Neural progenitor cell (in vitro differentiated cells): Measurements from ENCODE around the gene MAK. TPM values are rescaled to one million over a fixed set of nuclear protein-coding genes. Genes with fewer than 3 reads are reported as not detected.

Experiments
- DNase-seq: peaks from one replicate; pipeline ENCODE4 v3.0.0-alpha.2; 2016; ENCODE audit warnings: low spot score
- H2AFZ ChIP-seq: fragments of 200-600 bp; sonication (generic); replicated peaks from 2 replicates; pipeline ENCODE4 v1.6.1; 2016; ENCODE audit warnings: antibody characterized with exemption
- H3F3A ChIP-seq: fragments of 200-600 bp; sonication (generic); 2 replicates; pipeline ENCODE4 v1.6.1; 2016; ENCODE audit warnings: antibody characterized with exemption, low read depth
- H3K27ac ChIP-seq: fragments of 200-600 bp; sonication (generic); 2 replicates; pipeline ENCODE4 v1.5.1; 2016; ENCODE audit warnings: mild to moderate bottlenecking
- H3K27me3 ChIP-seq: fragments of 200-600 bp; sonication (generic); 2 replicates; pipeline ENCODE4 v1.6.1; 2016; ENCODE audit warnings: mild to moderate bottlenecking, moderate library complexity
- H3K36me3 ChIP-seq: fragments of 200-600 bp; sonication (generic); 2 replicates; pipeline ENCODE4 v1.5.1; 2016
- H3K4me1 ChIP-seq: fragments of 200-600 bp; sonication (generic); 2 replicates; pipeline ENCODE4 v1.6.1; 2016; ENCODE audit warnings: mixed run types
- H3K4me2 ChIP-seq: fragments of 200-600 bp; sonication (generic); 2 replicates; pipeline ENCODE4 v1.6.1; 2016
- H3K4me3 ChIP-seq: fragments of 200-600 bp; sonication (generic); 2 replicates; pipeline ENCODE4 v1.5.1; 2016
- H3K79me2 ChIP-seq: fragments of 200-600 bp; sonication (generic); 2 replicates; pipeline ENCODE4 v1.6.1; 2016; ENCODE audit warnings: low read depth
- H3K9ac ChIP-seq: fragments of 200-600 bp; sonication (generic); 2 replicates; pipeline ENCODE4 v1.6.1; 2016
- H3K9me3 ChIP-seq: fragments of 200-600 bp; sonication (generic); 2 replicates; pipeline ENCODE4 v1.5.1; 2016; ENCODE audit warnings: low read depth
- H4K20me1 ChIP-seq: fragments of 200-600 bp; sonication (generic); 2 replicates; pipeline ENCODE4 v1.6.1; 2016; ENCODE audit warnings: low read depth
- H3K27ac Mint-ChIP-seq: 3 replicates; pipeline ENCODE4 v1.8.0; 2021; ENCODE audit warnings: mixed read lengths
- H3K27me3 Mint-ChIP-seq: 2 replicates; pipeline ENCODE4 v1.8.0; 2022; ENCODE audit warnings: low read depth, mild to moderate bottlenecking, inconsistent platforms, moderate library complexity, mixed read lengths; ENCODE audit not compliant: insufficient read depth
- H3K36me3 Mint-ChIP-seq: 3 replicates; pipeline ENCODE4 v1.8.0; 2021; ENCODE audit warnings: mixed read lengths
- H3K4me1 Mint-ChIP-seq: 3 replicates; pipeline ENCODE4 v1.8.0; 2021; ENCODE audit warnings: mixed read lengths
- H3K4me3 Mint-ChIP-seq: 3 replicates; pipeline ENCODE4 v1.8.0; 2021; ENCODE audit warnings: mild to moderate bottlenecking, moderate library complexity, mixed read lengths
- H3K9me3 Mint-ChIP-seq: 3 replicates; pipeline ENCODE4 v1.8.0; 2020; ENCODE audit warnings: mixed read lengths
- EZH2 ChIP-seq: fragments of 200-600 bp; sonication (generic); IDR thresholded peaks from 2 replicates; pipeline ENCODE4 v1.6.1; 2017; ENCODE audit warnings: antibody characterized with exemption, mild to moderate bottlenecking, moderate library complexity
- EZH2phosphoT487 ChIP-seq: fragments of 200-600 bp; sonication (generic); IDR thresholded peaks from 2 replicates; pipeline ENCODE4 v1.6.1; 2017; ENCODE audit warnings: antibody characterized with exemption
- total RNA-seq: library from RNA; depleted of rRNA; stranded (reverse); fragments of >200 nt; gene quantifications from 2 replicates; pipeline ENCODE4 v1.2.3, GENCODE V29; 2015; ENCODE audit warnings: low replicate concordance
- TF ChIP-seq, protein P1 (sequence below): fragments of 200-600 bp; sonication (generic); IDR thresholded peaks from 2 replicates; pipeline ENCODE4 v1.5.1; 2017; ENCODE audit warnings: antibody characterized with exemption, mild to moderate bottlenecking

The MAK gene
- total RNA-seq, 1 donor from 2014 or later, result 4.2 TPM

DNA sequence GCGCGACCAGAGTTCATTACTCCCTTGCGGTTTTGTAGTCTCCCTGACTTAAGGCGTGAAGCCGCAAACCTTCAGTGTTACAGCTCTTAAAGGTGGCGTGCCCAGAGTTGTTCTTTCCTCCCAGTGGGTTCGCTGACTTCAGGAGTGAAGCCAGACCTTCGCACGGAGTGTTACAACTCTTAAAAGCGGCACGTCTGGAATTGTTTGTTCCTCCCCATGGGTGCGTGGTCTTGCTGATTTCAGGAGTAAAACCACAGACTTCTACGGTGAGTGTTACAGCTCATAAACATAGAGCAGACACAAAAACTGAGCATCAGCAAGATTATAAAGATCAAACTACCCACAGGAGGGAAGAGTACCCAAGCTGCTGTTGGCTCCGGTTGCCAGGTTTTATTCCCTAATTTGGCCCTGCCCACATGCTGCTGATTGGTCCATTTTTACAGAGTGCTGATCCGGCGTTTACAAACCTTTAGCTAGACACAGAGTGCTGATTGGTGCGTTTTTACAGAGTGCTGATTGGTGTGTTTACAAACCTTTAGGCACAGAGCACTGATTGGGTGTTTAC is 105.1 kb downstream of the MAK start:
- peak overlapping the region; percentile 37 for H3K27ac ChIP-seq
- H2AFZ ChIP-seq, result no peak overlapping the region
- no peak for DNase-seq
- peaks cover 8% of the 10 kb centered on the region for H3F3A ChIP-seq
- no peaks in the 10 kb centered on the region for H3K4me1 ChIP-seq
- no peaks in the 10 kb centered on the region for H3K27me3 ChIP-seq
- TF ChIP-seq EZH2, result no peak
- TF ChIP-seq EZH2phosphoT487, result no peak
- TF ChIP-seq, protein P1, sequence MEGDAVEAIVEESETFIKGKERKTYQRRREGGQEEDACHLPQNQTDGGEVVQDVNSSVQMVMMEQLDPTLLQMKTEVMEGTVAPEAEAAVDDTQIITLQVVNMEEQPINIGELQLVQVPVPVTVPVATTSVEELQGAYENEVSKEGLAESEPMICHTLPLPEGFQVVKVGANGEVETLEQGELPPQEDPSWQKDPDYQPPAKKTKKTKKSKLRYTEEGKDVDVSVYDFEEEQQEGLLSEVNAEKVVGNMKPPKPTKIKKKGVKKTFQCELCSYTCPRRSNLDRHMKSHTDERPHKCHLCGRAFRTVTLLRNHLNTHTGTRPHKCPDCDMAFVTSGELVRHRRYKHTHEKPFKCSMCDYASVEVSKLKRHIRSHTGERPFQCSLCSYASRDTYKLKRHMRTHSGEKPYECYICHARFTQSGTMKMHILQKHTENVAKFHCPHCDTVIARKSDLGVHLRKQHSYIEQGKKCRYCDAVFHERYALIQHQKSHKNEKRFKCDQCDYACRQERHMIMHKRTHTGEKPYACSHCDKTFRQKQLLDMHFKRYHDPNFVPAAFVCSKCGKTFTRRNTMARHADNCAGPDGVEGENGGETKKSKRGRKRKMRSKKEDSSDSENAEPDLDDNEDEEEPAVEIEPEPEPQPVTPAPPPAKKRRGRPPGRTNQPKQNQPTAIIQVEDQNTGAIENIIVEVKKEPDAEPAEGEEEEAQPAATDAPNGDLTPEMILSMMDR, result no peak
- no peaks in the 10 kb centered on the region for H3K9me3 ChIP-seq
- no peaks in the 10 kb centered on the region for H3K4me1 Mint-ChIP-seq
- H3K9ac ChIP-seq, result no peak overlapping the region
- no peak overlapping the region for H3K4me3 ChIP-seq
- no peak overlapping the region for H3K27ac Mint-ChIP-seq
- H3K4me2 ChIP-seq, result no peak overlapping the region
- no peaks in the 10 kb centered on the region for H4K20me1 ChIP-seq
- H3K36me3 ChIP-seq, result no peaks in the 10 kb centered on the region
- peaks cover 24% of the 10 kb centered on the region for H3K36me3 Mint-ChIP-seq
- H3K9me3 Mint-ChIP-seq, result no peaks in the 10 kb centered on the region
- H3K79me2 ChIP-seq, result no peaks in the 10 kb centered on the region
- no peaks in the 10 kb centered on the region for H3K27me3 Mint-ChIP-seq
- no peak overlapping the region for H3K4me3 Mint-ChIP-seq

DNA sequence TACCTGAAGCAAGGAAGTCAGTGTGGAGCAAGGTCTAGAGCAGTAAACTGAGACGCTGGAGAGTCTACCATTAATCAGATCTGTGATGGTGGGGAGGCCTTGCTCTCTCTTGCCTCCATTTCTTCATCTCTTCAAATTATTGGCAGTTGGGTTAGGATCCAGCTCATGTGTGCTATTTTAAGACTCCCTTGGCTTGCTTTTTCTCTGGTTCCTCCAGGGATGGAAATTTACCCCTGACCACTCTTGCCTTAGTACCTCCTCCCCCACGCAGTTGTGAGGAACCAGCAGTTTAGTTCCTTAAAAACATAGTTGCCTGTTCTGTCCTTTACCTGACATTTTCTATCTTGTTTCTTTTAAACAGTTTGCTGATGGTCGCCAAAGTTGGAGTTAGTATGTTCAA is 108.1 kb downstream of the MAK start:
- Histone ChIP-seq H3K79me2 (peaks cover 14% of the 10 kb centered on the region), H3K36me3 (no peaks in the 10 kb centered on the region), H3K4me2 (no peak overlapping the region), H3K4me3 (no peak overlapping the region), H3F3A (peaks cover 8% of the 10 kb centered on the region), H3K9ac (no peak overlapping the region), H3K4me1 (no peaks in the 10 kb centered on the region), H4K20me1 (no peaks in the 10 kb centered on the region), H2AFZ (no peak overlapping the region), H3K9me3 (no peaks in the 10 kb centered on the region), H3K27me3 (no peaks in the 10 kb centered on the region), H3K27ac (no peak overlapping the region)
- Mint-ChIP-seq H3K27ac (no peak overlapping the region), H3K9me3 (no peaks in the 10 kb centered on the region), H3K4me3 (no peak overlapping the region), H3K27me3 (no peaks in the 10 kb centered on the region), H3K36me3 (peaks cover 38% of the 10 kb centered on the region), H3K4me1 (peaks cover 4% of the 10 kb centered on the region)
- no peak for DNase-seq
- no peak for TF ChIP-seq EZH2phosphoT487
- TF ChIP-seq, protein P1, result no peak
- no peak for TF ChIP-seq EZH2

DNA sequence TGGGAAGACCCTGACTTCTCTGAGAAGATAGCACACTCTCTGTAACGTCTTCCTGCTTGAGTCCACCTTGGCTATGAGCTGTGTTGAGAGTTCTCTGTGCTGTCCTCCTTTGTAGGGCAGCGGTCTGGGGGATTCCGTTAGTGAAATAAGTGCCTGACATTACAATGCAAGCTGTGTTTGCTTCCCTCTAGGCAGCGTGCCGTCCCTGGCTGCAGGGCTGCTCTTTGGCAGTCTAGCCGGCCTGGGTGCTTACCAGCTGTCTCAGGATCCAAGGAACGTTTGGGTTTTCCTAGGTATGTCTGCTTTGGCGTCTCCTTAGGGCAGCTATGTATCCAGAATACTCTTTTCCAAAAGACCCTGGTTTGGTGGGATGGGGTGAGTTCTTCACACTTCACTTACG is 112.6 kb downstream of the MAK start:
- DNase-seq, result no peak
- Mint-ChIP-seq H3K9me3 (no peaks in the 10 kb centered on the region), H3K36me3 (peaks cover 27% of the 10 kb centered on the region), H3K4me1 (peaks cover 34% of the 10 kb centered on the region), H3K27ac (peak overlapping the region; percentile 27), H3K27me3 (no peaks in the 10 kb centered on the region), H3K4me3 (peak overlapping the region; percentile 68)
- peak overlapping the region; percentile 83 for H3K4me2 ChIP-seq
- no peak overlapping the region for H2AFZ ChIP-seq
- H3K9ac ChIP-seq, result no peak overlapping the region
- no peaks in the 10 kb centered on the region for H3K36me3 ChIP-seq
- H3K79me2 ChIP-seq, result peaks cover 37% of the 10 kb centered on the region
- peak overlapping the region; percentile 49 for H3K27ac ChIP-seq
- H3K4me1 ChIP-seq, result peaks cover 14% of the 10 kb centered on the region
- H3K4me3 ChIP-seq, result no peak overlapping the region
- H3K27me3 ChIP-seq, result no peaks in the 10 kb centered on the region
- peaks cover 19% of the 10 kb centered on the region for H3F3A ChIP-seq
- H4K20me1 ChIP-seq, result peaks cover 6% of the 10 kb centered on the region
- TF ChIP-seq EZH2, result no peak
- H3K9me3 ChIP-seq, result no peaks in the 10 kb centered on the region

GRCh38 chr6:10725044-10725443 is 113.3 kb downstream of the MAK start:
- Histone ChIP-seq H3K4me1 (peaks cover 14% of the 10 kb centered on the region), H3K9ac (no peak overlapping the region), H3K9me3 (no peaks in the 10 kb centered on the region), H4K20me1 (peaks cover 6% of the 10 kb centered on the region), H2AFZ (no peak overlapping the region), H3K27ac (peak overlapping the region; percentile 49), H3K4me2 (peak overlapping the region; percentile 83), H3K36me3 (no peaks in the 10 kb centered on the region), H3K27me3 (no peaks in the 10 kb centered on the region), H3F3A (peaks cover 19% of the 10 kb centered on the region), H3K79me2 (peaks cover 37% of the 10 kb centered on the region), H3K4me3 (no peak overlapping the region)
- Mint-ChIP-seq H3K27ac (peak overlapping the region; percentile 57), H3K27me3 (no peaks in the 10 kb centered on the region), H3K36me3 (peaks cover 21% of the 10 kb centered on the region), H3K9me3 (no peaks in the 10 kb centered on the region), H3K4me3 (peak overlapping the region; percentile 67), H3K4me1 (peaks cover 34% of the 10 kb centered on the region)
- TF ChIP-seq, protein P1, result no peak
- no peak for TF ChIP-seq EZH2phosphoT487
- no peak for TF ChIP-seq EZH2
- no peak for DNase-seq
